ENCODE results near the gene KRT6A.
"Not testable (repeated sequence)": the region's sequence is repeated elsewhere in the genome, so short reads cannot be mapped to it uniquely, and the experiment has no call there.

Gene KRT6A

GRCh38 chr12:52464897-52465296, 28.2 kb downstream of the KRT6A start:
- DNase-seq (ENCODE audit: low read depth): no peak

DNA sequence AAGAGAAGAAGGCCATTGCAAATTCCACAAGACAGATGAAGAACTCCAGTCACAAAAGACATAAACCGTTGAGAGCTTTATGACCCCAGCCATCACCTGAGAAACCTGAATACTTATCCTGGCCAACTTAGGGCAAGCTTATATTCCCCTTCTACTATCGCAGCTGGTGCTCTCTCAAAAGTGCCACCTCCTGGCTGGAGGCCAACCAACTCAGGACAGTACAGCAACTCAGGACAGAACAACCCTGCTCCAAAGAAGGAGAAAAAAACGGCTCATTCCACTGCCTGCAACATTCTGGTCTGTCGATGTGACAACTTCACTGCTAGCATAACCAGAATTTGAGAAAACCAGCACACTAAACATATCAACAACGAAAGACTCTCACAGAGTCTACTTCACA, 31.4 kb downstream of the KRT6A start:
- DNase-seq (ENCODE audit: low read depth): no peak

- no peak for DNase-seq (ENCODE audit: low read depth)
These were observed 34.2 kb downstream of the KRT6A start for GRCh38 chr12:52458861-52459260.

- DNase-seq (ENCODE audit: low read depth): no peak
These were observed 37.2 kb downstream of the KRT6A start for GRCh38 chr12:52455821-52456220.

DNA sequence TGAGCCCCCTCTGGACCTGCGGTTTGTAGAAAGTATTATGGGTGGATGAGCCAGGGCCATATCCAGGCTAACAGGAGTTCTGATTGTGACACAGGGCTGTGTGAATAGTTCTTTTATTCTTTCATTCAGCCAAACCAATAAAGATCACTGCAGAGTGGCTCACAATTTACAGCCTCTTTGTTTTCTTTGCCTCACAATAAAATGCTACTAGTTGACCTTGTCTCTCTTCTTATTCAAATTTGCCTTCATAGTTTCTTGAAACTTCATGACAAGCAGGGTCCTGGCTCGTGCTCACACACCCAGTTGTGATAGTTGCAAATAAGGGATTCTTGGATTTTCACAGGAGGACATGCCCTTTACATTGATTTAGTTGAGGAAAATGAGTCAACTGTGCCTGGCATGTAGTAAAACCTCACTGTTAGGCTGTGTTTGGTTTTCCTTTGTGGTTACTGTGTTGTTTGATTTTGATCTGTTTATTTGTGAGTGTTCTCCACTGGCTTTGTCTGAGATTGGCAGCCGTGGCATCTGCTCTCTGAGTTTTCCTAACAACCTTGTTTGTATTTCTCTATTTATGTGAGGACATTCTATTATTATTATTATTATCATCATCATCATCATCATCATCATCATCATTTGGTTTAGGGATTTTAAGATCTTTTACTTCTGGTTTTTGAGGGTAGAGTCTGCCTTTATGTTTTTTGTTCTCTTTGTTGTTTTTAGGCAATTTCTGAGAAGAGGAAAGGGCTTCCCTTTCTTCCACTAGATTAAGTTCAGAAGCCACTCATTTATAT, 38.5 kb downstream of the KRT6A start:
- DNase-seq (ENCODE audit: low read depth): no peak

- DNase-seq (ENCODE audit: low read depth): no peak
These were observed 41.0 kb downstream of the KRT6A start, which contains the start of gene KRT6B for GRCh38 chr12:52452101-52452500. KRT6B (minus strand) TSS chr12:52452146; CDS start chr12:52452078, 68 bp downstream.

DNA sequence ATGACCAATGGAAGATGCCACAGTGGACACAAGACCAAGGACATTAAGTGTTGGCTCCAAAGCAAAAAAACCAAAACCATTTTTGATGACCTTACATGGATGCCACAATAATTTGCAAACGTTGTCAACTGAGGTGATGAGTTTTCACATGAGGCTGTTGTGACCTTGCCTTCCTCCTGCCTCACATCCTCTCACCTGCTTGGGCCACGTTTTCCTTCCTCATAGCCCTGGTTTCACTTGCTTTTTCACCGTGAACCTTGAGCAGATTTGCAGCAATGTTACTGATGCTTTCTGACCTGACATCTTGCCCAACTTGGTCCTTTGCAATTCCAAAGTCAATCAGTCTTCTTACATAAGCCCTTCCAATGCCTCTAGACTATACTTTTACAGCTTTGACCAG, 44.8 kb downstream of the KRT6A start:
- no peak for DNase-seq (ENCODE audit: low read depth)

GRCh38 chr12:52447196-52447595, 45.9 kb downstream of the KRT6A start:
- DNase-seq (ENCODE audit: low read depth): not testable (repeated sequence)

DNA sequence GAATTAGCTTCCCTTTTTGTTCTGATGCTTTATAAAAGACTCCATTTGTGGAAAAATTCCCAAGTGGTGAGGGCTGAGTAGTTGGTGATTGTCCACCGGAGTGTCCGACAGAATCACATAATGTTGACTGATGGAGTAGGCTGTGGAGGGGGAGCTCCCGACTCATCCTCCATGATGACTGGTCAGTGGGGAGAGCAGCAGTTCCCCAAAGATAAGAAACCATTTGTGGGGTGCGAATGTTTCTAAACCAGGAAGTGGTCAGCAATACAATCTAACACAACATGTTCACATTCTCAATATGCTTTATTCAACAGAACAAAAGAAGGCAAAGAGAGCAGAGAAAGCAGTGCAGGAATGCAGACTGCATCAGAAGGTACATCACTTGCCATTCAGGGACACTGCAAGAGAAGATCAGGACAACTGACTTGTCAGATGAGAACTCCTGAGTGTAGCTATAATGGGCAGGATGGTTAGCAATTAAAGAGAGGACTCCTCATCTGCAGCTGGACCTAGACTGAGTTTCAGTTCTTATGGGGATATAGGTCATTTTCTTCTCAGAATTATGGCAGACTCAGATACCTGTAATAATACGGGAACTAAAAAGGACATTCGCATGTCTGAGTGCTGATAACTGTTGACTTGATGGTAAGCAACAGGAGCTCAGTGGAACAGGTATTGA, 46.6 kb downstream of the KRT6A start:
- no peak for DNase-seq (ENCODE audit: low read depth)

DNA sequence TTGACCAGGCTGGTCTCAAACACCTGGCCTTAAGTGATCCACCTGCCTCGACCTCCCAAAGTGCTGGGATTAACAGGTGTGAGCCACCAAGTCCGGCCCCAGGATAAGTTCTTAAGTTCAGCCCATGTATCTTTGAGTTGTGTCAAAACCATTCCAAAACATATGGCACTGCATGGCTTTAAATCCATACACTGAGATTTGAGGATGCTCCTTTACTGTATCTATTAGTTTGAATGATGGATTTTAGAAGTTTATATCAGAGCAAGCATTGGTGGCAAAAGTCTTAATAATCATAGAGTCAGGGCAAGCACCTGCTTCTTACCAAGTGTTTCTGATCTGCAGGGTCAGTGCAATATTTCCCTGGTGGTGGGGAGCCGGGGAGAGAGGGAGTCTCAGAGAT, 47.2 kb downstream of the KRT6A start:
- no peak for DNase-seq (ENCODE audit: low read depth)

DNA sequence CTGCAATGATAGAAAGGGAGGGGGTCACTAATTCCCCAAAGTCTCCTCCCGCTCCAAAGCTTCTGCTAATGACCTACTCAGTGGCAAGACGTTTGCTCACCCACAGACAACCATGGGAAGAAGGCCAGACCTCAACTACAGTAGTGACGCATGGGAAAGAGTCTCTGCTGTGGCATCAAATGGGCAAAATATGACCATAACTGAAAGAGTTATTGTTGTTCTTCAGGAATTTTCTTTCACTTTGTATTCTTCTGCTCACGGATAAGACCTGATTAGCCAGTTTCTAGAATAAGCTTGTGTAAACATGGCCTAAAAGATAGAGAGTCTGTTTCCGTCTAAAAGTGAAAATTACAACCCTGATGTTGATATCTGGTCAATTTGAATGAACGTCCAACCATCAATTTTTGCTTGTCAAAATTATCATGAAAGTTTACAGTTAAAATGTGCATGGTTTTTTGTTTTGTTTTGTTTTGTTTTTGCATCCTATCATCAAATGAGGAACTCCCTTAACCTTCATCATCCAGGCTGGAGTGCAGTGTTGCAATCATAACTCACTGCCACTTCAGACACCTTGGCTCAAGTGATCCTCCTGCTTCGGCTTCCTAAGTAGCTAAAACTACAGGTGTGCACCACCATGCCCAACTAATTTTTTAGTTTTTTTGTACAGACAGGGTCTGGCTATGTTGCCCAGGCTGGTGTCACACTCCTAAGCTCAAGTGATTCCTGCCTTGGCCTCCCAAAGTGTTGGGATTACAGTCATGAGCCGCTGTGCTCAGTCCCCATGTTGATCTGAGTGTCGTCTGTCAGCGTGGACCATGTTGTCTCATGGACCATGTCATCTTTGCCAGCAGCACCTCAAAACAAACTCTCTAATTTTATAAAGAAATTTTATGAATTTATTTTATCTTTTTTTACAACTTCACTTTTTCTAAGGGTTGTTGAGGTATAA, 48.1 kb downstream of the KRT6A start:
- DNase-seq (ENCODE audit: low read depth): no peak

DNA sequence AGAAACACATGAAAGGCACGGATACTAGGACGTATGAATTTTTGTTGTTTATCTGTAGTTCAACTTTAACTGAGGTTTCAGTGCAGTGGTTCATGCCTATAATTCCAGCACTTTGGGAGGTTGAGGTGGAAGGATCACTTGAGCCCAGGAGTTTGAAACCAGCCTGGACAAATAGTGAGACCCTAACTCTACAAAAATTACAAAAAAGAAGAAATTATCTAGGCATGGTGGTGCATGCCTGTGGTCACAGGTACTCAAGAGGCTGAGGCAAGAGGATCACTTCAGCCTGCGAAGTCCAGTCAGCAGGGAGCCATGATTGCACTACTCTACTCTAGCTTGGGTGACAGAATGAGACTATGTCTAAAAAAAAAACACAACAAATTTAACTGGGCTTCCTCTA, 49.1 kb downstream of the KRT6A start:
- DNase-seq (ENCODE audit: low read depth): no peak

DNA sequence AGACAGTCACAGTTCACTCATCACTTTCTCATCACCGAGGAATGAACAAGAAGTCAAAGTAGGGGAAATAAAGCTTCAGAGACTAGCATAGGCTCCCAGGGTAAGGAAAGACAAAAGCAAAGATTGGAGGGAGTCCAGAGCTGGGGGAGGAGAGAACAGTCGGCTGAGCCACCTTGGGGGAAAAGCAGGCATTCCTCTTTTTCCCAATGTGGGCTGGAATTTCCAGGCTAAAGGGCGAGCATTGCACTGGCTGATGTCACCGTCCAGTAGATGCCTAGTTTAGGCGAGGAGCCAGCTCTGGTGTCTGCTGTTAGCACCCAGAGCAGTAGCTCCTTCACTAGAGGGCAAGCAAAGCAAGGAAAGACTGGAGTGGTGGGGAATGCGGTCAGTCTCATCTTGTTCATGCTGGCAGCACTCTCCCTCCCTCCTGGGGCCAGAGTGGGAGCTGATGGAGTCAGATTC, 50.4 kb downstream of the KRT6A start:
- DNase-seq (ENCODE audit: low read depth): no peak

- DNase-seq (ENCODE audit: low read depth): no peak
These were observed 51.6 kb downstream of the KRT6A start for GRCh38 chr12:52441320-52441911.

DNA sequence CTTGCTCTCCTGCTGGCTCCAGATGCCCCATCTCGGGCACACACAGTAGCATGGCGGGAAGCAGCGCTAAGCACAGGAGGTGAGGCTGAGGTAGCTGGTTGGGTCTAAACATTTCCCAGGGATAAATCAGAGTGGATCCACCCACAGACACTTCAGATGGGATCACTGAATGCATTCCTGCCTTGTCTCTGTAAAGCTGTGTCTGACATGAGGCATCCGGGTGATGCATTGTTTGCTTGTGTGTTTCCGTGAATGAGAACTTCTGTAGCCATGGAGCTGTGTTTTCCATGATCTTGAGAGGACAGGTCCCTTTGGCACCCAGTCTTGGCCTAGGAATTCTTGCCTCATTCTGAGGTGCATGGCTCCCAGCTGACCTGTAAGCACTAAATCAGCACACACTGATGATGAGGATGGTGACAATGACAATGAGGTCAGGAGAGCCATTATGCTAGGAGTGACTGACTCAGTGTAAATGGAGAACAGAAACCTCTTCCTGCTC, 52.2 kb downstream of the KRT6A start:
- DNase-seq (ENCODE audit: low read depth): no peak

DNA sequence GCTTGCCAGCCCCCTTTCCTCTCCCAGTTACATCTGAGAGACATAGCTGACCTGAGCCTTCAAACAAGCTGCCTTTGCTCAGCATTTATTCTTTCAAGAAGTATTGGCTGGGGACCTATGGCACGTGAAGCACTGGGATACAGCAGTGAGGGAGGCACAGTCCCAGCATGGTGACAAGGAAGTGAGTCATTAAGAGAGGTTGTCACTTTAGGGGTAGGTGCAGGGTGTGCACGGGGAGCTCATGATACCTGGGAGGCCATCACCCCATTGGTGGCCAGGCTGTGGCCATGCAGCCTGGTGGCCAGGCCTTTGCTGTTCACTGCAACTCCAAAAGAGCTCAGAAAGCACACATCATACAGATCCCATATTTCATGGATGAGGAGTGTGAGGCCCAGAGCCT, 53.2 kb downstream of the KRT6A start:
- DNase-seq (ENCODE audit: low read depth): no peak

- no peak for DNase-seq (ENCODE audit: low read depth)
These were observed 53.6 kb downstream of the KRT6A start for GRCh38 chr12:52439420-52439819.

DNA sequence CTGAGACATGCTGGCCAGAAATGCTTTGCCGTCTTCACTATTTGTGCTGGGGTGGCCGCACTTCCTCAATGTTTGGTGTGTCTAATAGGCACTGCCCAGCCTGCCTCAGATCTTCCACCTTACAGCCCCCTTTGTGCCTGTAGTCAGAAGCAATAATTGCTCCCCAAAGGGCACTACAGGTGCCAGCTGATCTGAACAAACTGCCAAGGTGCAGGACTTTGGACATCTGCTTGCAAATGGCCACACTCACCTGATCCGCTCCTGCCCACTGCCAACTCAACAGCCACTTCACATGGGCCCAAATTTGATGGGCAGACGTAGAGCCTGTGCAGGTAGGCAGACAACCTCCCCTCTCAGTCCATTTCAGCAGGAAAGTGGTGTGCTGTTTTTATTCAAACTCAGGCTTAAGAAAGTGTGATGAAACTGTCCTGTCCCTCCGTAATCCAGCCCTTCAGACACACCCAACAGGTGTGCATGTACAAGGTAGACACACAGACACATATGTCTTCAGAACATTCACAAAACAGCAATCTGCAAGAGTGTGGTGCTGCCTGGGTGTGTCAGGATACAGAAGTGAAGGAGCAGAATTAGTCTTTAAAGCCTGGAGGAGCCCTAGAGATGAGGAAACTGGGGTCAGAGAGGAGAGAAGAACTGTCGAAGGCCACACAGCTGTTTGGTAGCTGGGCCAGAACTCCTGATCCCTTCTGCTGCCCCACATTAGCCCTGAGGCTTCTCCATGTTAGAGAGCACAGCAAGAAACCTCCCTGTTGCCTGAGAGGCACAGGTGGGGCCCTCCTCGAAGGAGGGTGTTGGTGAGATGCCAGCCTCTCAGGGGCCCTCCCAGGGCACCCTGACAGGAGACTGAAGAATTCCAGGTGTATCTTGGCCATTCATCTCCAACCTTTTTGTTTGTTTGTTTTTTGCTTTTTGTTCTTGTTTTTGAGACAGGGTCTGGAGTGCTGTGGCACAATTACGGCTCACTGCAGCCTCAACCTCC, 54.5 kb downstream of the KRT6A start:
- DNase-seq (ENCODE audit: low read depth): no peak

GRCh38 chr12:52437508-52437907, 55.5 kb downstream of the KRT6A start:
- no peak for DNase-seq (ENCODE audit: low read depth)
